Nephron (organoid): ENCODE measurements around the gene FASLG.

Experiments used
- H3K27ac Mint-ChIP-seq, 3 experiments: 2 replicates each; pipeline ENCODE4 v1.8.0; 2020; ENCODE audit warnings: mixed read lengths in 3 of 3, mild to moderate bottlenecking in 2 of 3, moderate library complexity in 1 of 3
- H3K27me3 Mint-ChIP-seq: 2 replicates; pipeline ENCODE4 v1.8.0; 2021; ENCODE audit warnings: low read depth, mild to moderate bottlenecking, moderate library complexity, mixed read lengths
- H3K36me3 Mint-ChIP-seq: 2 replicates; pipeline ENCODE4 v1.8.0; 2020; ENCODE audit warnings: low read depth, mixed read lengths
- H3K4me1 Mint-ChIP-seq: 2 replicates; pipeline ENCODE4 v1.8.0; 2020; ENCODE audit warnings: mixed read lengths
- H3K4me3 Mint-ChIP-seq, 3 experiments: 2 replicates each; pipeline ENCODE4 v1.8.0; 2020; ENCODE audit warnings: mild to moderate bottlenecking in 3 of 3, mixed read lengths in 3 of 3, moderate library complexity in 2 of 3
- H3K9me3 Mint-ChIP-seq: 2 replicates; pipeline ENCODE4 v1.8.0; 2020; ENCODE audit warnings: mixed read lengths
- CTCF ChIP-seq, 3 experiments: fragments of 200-600 bp; sonication (generic); IDR thresholded peaks; one replicate each; pipeline ENCODE4 v1.5.0; 2021; ENCODE audit warnings: antibody characterized with exemption in 3 of 3; ENCODE audit not compliant: unreplicated experiment in 3 of 3

Gene FASLG

GRCh38 chr1:172704420-172705210 lies 45.7 kb downstream of the FASLG start:
- Mint-ChIP-seq H3K27me3 (no peaks in the 10 kb centered on the region), H3K36me3 (no peaks in the 10 kb centered on the region), H3K4me1 (peaks cover 18% of the 10 kb centered on the region), H3K9me3 (no peaks in the 10 kb centered on the region), H3K4me3 (no peak overlapping the region), H3K27ac (no peak overlapping the region)
- TF ChIP-seq CTCF (IDR thresholded peaks at IDR 0.05; ENCODE audit: unreplicated experiment in 3 of 3), result no peak

- TF ChIP-seq CTCF (IDR thresholded peaks at IDR 0.05; ENCODE audit: unreplicated experiment in 3 of 3), result no peak
- Mint-ChIP-seq H3K36me3 (no peaks in the 10 kb centered on the region), H3K4me3 (no peak overlapping the region), H3K27ac (no peak overlapping the region), H3K4me1 (peaks cover 16% of the 10 kb centered on the region), H3K27me3 (no peaks in the 10 kb centered on the region), H3K9me3 (no peaks in the 10 kb centered on the region)
Observed at GRCh38 chr1:172708452-172708851, 49.5 kb downstream of the FASLG start.

GRCh38 chr1:172711558-172711957 lies 52.7 kb downstream of the FASLG start:
- Mint-ChIP-seq H3K4me1 (peaks cover 26% of the 10 kb centered on the region), H3K36me3 (no peaks in the 10 kb centered on the region), H3K9me3 (no peaks in the 10 kb centered on the region), H3K4me3 (no peak overlapping the region), H3K27me3 (no peaks in the 10 kb centered on the region), H3K27ac (no peak overlapping the region)
- no peak for TF ChIP-seq CTCF (IDR thresholded peaks at IDR 0.05; ENCODE audit: unreplicated experiment in 3 of 3)

GRCh38 chr1:172713466-172713865 lies 54.6 kb downstream of the FASLG start:
- Mint-ChIP-seq H3K4me1 (peaks cover 25% of the 10 kb centered on the region), H3K4me3 (no peak overlapping the region), H3K27me3 (no peaks in the 10 kb centered on the region), H3K27ac (no peak overlapping the region), H3K9me3 (no peaks in the 10 kb centered on the region), H3K36me3 (no peaks in the 10 kb centered on the region)
- no peak for TF ChIP-seq CTCF (IDR thresholded peaks at IDR 0.05; ENCODE audit: unreplicated experiment in 3 of 3)
